Ectodermal cell (in vitro differentiated cells): Measurements from ENCODE around the gene TMEM87B.

Experiments used
- H3K27ac ChIP-seq: 2 replicates; pipeline ENCODE4 v1.7.0; 2013; ENCODE audit warnings: mild to moderate bottlenecking, low read depth, low read length; ENCODE audit not compliant: insufficient read depth, poor library complexity, severe bottlenecking
- H3K27me3 ChIP-seq: 2 replicates; pipeline ENCODE4 v1.7.0; 2013; ENCODE audit warnings: mild to moderate bottlenecking, low read length; ENCODE audit not compliant: insufficient read depth, control insufficient read depth, poor library complexity, severe bottlenecking
- H3K36me3 ChIP-seq: one replicate; pipeline ENCODE4 v1.7.0; 2013; ENCODE audit warnings: low read length; ENCODE audit not compliant: control insufficient read depth, insufficient read depth
- H3K4me1 ChIP-seq: one replicate; pipeline ENCODE4 v1.7.0; 2013; ENCODE audit warnings: low read length; ENCODE audit not compliant: control insufficient read depth, insufficient read depth
- H3K4me3 ChIP-seq: 2 replicates; pipeline ENCODE4 v1.7.0; 2013; ENCODE audit warnings: low read depth, low read length, control low read depth; ENCODE audit not compliant: insufficient read depth
- H3K9me3 ChIP-seq: 2 replicates; pipeline ENCODE4 v1.7.0; 2013; ENCODE audit warnings: mild to moderate bottlenecking, low read length, moderate library complexity; ENCODE audit not compliant: control insufficient read depth
- WGBS, 2 experiments: methylation state at CpG; one replicate each; pipeline ENCODE4 v1.1.7; 2013; ENCODE audit warnings: missing lambda C conversion rate in 2 of 2; 5-methylcytosine and 5-hydroxymethylcytosine counted together

The TMEM87B gene

DNA sequence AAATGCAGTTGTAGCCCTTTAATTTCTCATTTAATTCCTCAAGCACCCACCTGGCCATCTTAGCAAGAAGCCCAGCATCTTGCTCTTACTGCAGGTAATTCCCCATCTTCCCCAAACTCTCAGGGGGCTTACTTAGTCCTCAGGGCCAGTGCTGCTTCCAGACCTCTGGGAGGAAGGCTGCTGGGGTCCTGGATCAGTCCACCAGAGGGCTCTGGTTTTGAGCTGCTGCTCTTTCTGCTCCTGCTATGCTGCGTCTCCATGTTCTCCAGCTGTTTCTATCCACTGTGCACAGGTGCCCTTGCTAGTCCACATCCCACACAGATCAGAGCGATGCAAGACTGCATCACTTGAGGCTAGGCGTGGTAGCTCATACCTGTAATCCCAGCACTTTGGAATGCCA, 34.5 kb upstream of the TMEM87B start:
- no peaks in the 10 kb centered on the region for H3K36me3 ChIP-seq
- H3K4me3 ChIP-seq = no peak overlapping the region
- H3K27me3 ChIP-seq = no peaks in the 10 kb centered on the region
- no peaks in the 10 kb centered on the region for H3K9me3 ChIP-seq
- WGBS, 2 experiments = 80 to 86% methylated on average over 3 of the region's 3 CpGs
- peaks cover 7% of the 10 kb centered on the region for H3K4me1 ChIP-seq
- no peak overlapping the region for H3K27ac ChIP-seq

DNA sequence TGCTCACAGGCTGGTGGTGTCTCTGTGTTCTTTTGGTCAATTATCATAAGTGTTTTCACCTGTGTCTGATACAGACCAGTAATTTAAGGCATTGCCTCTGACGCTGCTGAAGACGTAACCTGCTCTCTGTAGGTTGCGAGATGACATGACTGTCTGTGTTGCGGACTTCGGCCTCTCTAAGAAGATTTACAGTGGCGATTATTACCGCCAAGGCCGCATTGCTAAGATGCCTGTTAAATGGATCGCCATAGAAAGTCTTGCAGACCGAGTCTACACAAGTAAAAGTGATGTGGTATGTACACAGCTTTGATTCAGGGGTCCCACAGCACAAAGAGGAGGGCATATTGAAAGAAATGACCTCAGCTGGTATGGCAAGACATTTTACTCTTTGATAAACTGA, 33.8 kb upstream of the TMEM87B start:
- 95 to 97% methylated on average over 10 of the region's 10 CpGs for WGBS, 2 experiments
- no peak overlapping the region for H3K27ac ChIP-seq
- no peaks in the 10 kb centered on the region for H3K36me3 ChIP-seq

DNA sequence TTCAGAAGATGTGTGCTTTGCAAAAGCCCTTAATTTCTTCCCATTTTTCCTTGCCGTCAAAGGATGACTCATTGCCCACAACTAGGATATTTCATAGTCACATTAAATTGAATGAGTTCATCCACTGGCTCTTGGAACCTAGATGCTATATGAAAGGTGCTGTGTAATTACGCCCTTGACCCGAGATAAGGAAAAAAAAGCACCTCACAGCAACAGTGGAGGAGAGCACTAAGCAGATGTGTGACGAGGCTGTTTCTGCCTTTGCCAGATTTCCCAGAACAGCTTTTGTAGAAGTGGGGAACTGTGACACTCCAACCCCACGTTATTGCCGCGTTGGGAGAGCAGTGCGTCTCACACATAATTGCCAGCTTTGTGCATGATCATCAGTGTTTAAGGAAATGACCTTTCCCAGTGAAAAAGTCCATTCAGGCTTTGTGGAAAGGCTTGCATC, 33.3 kb upstream of the TMEM87B start:
- Histone ChIP-seq H3K4me1 (peaks cover 7% of the 10 kb centered on the region), H3K36me3 (no peaks in the 10 kb centered on the region), H3K27ac (no peak overlapping the region), H3K27me3 (no peaks in the 10 kb centered on the region), H3K9me3 (no peaks in the 10 kb centered on the region), H3K4me3 (no peak overlapping the region)
- 95 to 96% methylated on average over 8 of the region's 8 CpGs for WGBS, 2 experiments

More for the DNA sequence above, 33.8 kb upstream of the TMEM87B start:
- Histone ChIP-seq H3K27me3 (no peaks in the 10 kb centered on the region), H3K4me3 (no peak overlapping the region), H3K4me1 (peaks cover 7% of the 10 kb centered on the region), H3K9me3 (no peaks in the 10 kb centered on the region)

DNA sequence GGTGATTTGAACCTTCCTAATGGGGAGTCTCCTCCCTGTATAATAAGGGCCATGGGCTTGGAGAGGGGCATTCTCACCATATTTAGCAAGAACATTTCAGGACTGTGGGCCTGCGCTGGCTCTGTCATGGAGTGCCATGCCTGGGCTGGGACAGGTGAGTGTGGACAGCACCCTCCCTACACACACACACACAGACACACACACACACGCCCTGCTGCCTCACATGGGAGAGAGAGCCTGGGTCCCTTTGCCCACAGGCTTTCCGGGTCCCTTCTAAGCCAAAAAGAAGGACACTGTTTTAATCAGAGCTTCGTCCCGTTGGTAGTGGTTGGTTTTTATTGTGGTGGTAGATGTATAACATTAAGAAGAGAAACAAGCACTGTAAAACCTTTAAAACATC, 31.4 kb upstream of the TMEM87B start:
- Histone ChIP-seq H3K36me3 (no peaks in the 10 kb centered on the region), H3K9me3 (no peaks in the 10 kb centered on the region), H3K4me3 (no peak overlapping the region), H3K27ac (no peak overlapping the region), H3K4me1 (peaks cover 7% of the 10 kb centered on the region), H3K27me3 (no peaks in the 10 kb centered on the region)
- 88 to 97% methylated on average over 4 to 5 of the region's 5 CpGs for WGBS, 2 experiments

DNA sequence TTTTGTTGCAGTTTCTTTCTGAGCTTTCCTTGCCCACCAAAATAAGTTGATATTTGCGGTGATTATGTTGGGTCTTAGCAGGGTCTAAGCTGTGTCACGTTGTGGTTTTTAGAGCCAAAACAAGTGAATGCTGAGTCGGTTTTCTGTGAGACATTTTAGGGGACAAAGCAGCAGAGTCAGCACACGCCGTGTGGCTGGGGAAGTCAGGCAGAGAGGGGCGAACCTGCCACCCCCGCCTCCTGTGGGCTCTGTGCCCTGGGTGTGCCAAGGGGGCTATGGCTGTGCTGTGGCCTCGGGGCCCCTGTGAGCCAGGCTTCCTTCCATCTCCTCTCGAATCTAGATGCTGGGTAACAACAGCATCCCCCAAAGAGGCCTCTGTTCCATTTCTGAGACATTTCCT, 30.8 kb upstream of the TMEM87B start:
- Histone ChIP-seq H3K4me3 (no peak overlapping the region), H3K36me3 (no peaks in the 10 kb centered on the region), H3K4me1 (peaks cover 7% of the 10 kb centered on the region), H3K9me3 (no peaks in the 10 kb centered on the region), H3K27ac (no peak overlapping the region), H3K27me3 (no peaks in the 10 kb centered on the region)
- WGBS, 2 experiments = 92 to 93% methylated on average over 9 of the region's 9 CpGs

DNA sequence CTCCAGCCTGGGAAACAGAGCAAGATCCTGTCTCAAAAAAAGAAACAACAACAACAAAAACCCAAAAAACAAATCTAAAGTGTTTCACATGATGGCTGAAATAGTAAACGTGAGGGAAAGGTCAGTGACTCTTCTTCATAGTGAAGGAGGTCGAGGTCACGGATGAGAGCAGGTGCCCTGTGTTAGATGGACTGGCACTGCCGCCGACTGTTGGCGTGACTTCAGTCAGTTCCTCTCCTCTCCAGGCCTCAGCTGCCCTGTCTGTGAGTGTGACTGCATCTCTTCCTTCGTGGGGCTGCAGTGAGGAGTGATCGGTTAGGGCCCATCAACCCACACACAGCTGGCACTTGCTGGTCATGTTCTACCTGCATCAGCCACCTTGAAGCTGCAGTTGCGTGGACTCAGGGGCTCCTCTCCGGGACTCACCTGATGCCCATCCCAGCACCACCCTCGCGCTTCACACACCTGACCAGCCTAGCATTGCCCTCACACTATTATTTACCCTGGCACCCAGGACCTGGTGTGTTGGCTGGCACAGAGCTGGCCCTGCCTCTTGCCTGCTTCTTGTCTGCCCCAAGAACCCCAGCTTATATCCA, 30.1 kb upstream of the TMEM87B start:
- Histone ChIP-seq H3K36me3 (no peaks in the 10 kb centered on the region), H3K27ac (no peak overlapping the region), H3K27me3 (no peaks in the 10 kb centered on the region), H3K4me1 (peaks cover under 1% of the 10 kb centered on the region), H3K9me3 (no peaks in the 10 kb centered on the region), H3K4me3 (no peak overlapping the region)
- WGBS, 2 experiments = 94 to 95% methylated on average over 12 of the region's 12 CpGs

DNA sequence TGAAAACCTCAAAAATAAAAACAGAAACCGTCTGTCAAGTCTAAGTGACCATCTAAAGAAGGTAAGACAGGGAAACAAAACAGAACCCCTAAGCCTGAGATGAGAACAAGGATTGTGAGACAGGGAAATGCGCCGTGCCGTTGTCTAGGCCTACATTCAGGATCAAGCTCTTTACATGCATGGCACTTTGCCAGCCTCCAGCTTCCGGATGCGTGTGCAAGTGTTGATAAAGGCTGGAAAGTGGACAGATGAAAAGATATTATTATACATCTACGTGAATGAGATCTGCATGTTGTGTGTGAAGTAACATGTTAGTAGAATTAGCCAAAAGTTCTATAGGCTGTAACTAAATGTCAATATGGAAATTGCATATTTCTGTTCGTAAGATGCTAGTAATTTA, 28.6 kb upstream of the TMEM87B start:
- Histone ChIP-seq H3K36me3 (no peaks in the 10 kb centered on the region), H3K9me3 (no peaks in the 10 kb centered on the region), H3K4me1 (no peaks in the 10 kb centered on the region), H3K27me3 (no peaks in the 10 kb centered on the region), H3K27ac (no peak overlapping the region), H3K4me3 (no peak overlapping the region)
- 94 to 96% methylated on average over 8 of the region's 8 CpGs for WGBS, 2 experiments

DNA sequence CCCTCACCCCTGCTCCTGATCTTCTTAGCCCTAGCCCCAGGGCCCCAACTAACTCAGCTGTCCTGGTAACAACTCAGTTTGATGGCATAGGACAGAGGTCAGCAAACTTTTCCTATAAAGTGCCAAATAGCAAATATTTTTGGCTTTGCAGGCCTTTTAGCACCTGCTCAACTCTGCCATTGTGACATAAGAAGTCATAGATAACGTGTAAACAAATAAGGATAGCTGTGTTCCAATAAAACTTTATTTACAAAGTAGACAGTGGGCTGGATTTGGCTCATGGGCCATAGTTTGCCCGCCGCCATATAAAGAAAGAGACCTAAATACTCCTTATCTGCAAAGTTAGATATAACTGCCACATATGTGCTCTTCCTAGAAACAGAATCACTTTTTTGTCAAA, 27.3 kb upstream of the TMEM87B start:
- WGBS, 2 experiments = 94 to 95% methylated on average over 3 of the region's 3 CpGs
- H3K4me1 ChIP-seq = no peaks in the 10 kb centered on the region
- H3K36me3 ChIP-seq = no peaks in the 10 kb centered on the region
- H3K9me3 ChIP-seq = no peaks in the 10 kb centered on the region
- H3K27me3 ChIP-seq = no peaks in the 10 kb centered on the region
- no peak overlapping the region for H3K27ac ChIP-seq
- H3K4me3 ChIP-seq = no peak overlapping the region

DNA sequence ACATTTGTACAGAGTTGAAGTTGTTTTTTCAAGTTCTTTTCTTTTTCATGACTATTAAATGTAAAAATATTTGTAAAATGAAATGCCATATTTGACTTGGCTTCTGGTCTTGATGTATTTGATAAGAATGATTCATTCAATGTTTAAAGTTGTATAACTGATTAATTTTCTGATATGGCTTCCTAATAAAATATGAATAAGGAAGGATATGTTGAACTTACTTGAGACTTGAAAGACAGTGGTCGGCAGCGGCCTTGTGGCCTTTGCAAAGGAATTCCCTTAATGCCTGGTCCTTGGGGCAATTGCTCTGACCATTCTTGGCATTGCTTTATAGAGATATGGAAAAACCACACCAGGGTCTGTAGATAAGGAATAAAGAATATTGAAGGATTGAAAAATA, 25.9 kb upstream of the TMEM87B start:
- no peak overlapping the region for H3K27ac ChIP-seq
- no peaks in the 10 kb centered on the region for H3K9me3 ChIP-seq
- no peaks in the 10 kb centered on the region for H3K27me3 ChIP-seq
- 91 to 92% methylated on average over 2 of the region's 2 CpGs for WGBS, 2 experiments
- H3K4me3 ChIP-seq = no peak overlapping the region
- no peaks in the 10 kb centered on the region for H3K36me3 ChIP-seq
- H3K4me1 ChIP-seq = no peaks in the 10 kb centered on the region

DNA sequence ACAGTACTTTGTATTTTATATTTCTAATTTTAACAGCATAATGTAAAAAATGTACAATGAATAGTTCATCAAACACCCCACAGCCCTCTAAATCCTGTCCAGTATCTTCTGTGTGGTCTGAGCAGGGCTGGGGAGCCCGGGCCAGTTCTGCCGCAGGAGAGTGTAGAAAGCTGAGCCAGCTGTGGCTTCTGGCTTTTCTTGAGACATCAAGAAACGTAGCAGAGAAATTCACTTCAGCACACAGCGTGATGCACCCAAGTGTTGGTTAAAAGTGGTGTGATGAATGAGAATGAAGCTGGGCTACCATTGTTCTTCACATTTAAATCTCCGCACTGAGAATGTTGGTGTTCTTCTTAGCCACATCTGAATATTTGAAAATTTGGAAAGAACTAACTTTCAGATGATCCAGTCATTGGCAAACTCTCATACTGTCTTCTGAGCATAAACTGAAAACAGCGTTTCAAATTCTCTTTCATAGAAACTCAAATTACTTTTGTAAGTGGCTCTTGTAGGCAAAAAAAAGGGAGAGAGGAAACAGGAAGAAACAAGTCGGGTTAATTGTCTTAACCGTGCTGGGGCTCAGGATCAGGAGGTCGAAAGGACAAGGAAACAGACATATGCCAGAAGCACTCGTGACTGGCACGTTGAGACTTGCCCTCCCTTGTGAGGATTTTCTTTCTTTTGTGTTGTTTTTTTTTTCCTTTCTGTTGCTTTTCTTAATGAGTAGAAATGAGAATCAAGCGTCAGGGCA, 23.4 kb upstream of the TMEM87B start:
- H3K36me3 ChIP-seq = no peaks in the 10 kb centered on the region
- no peak overlapping the region for H3K4me3 ChIP-seq
- no peaks in the 10 kb centered on the region for H3K4me1 ChIP-seq
- no peaks in the 10 kb centered on the region for H3K9me3 ChIP-seq
- no peak overlapping the region for H3K27ac ChIP-seq
- H3K27me3 ChIP-seq = no peaks in the 10 kb centered on the region
- 12 to 17% methylated on average over 10 to 12 of the region's 12 CpGs for WGBS, 2 experiments
